Loucy (cell line): ENCODE results near the gene F7.

ENCODE experiments used
- CTCF ChIP-seq: fragments of 200-600 bp; sonication (generic); conservative IDR thresholded peaks from 2 replicates; pipeline ENCODE4 v1.5.1; 2014; ENCODE audit warnings: mild to moderate bottlenecking, antibody characterized with exemption, low read length
- EZH2phosphoT487 ChIP-seq: fragments of 200-600 bp; IDR thresholded peaks from 2 replicates; pipeline ENCODE4 v1.6.1; 2018; ENCODE audit warnings: antibody characterized with exemption, mild to moderate bottlenecking, moderate library complexity, borderline replicate concordance

- TF ChIP-seq CTCF (no peak), EZH2phosphoT487 (no peak)
Measured at GRCh38 chr13:113167575-113167974, 62.0 kb downstream of the F7 start.
